LNCAP (cell line): ENCODE data around the gene UNC13A.

Experiments used
- CTCF ChIP-seq: fragments of 450-650 bp; IDR thresholded peaks from 2 replicates; pipeline ENCODE4 v1.5.1; 2017; ENCODE audit warnings: mild to moderate bottlenecking

The UNC13A gene

GRCh38 chr19:17719730-17720400 lies 31.7 kb upstream of the UNC13A start:
- TF ChIP-seq CTCF: no peak

GRCh38 chr19:17718947-17719711 lies 31.0 kb upstream of the UNC13A start, which contains the start of gene MAP1S:
TSS of gene MAP1S (plus strand) at chr19:17719480. CDS start at chr19:17719503, 23 bp downstream.
- TF ChIP-seq CTCF: no peak

GRCh38 chr19:17718550-17718946 lies 30.4 kb upstream of the UNC13A start:
- TF ChIP-seq CTCF: no peak

- no peak for TF ChIP-seq CTCF
Measured at GRCh38 chr19:17716309-17716929, 28.3 kb upstream of the UNC13A start.

- TF ChIP-seq CTCF: no peak
Measured at GRCh38 chr19:17711851-17712250, 23.7 kb upstream of the UNC13A start.

DNA sequence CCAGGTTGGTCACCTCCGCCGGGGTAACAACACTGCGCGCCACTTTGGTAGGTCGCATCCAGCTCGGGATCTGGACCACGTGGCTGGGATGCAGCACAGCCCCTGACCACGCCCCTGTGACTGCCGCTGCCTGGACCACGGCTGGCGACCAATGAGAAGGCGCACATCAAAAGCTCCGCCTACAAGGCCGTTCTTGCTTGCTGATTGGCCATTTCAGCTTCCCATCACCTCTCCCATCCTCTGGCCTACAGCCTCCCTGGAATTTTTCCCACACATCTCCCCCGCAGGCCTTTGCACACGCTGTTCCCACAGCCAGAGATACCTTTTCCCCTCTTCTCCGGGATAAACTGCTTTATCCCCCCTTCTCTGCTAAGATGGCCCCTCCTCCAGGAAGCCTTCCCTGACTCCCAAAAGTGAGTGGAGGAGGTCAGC lies 18.6 kb upstream of the UNC13A start:
- TF ChIP-seq CTCF: no peak

- TF ChIP-seq CTCF: peak; percentile 57
Measured at GRCh38 chr19:17703824-17704463, 15.8 kb upstream of the UNC13A start.
